Endodermal cell (in vitro differentiated cells): Measurements from ENCODE around the gene CLHC1. TPM values are rescaled to one million over a fixed set of nuclear protein-coding genes. Genes with fewer than 3 reads are reported as not detected.

Source experiments
- DNase-seq: peaks from one replicate; pipeline ENCODE4 v3.0.0-alpha.2; 2017
- H3K27ac ChIP-seq: 2 replicates; pipeline ENCODE4 v1.5.1; 2013; ENCODE audit warnings: mild to moderate bottlenecking, low read depth, low read length, moderate library complexity
- H3K27me3 ChIP-seq: 2 replicates; pipeline ENCODE4 v1.6.1; 2013; ENCODE audit warnings: mild to moderate bottlenecking, low read length, moderate library complexity; ENCODE audit not compliant: insufficient read depth, control insufficient read depth, poor library complexity, severe bottlenecking
- H3K36me3 ChIP-seq: 2 replicates; pipeline ENCODE4 v1.7.0; 2013; ENCODE audit warnings: mild to moderate bottlenecking, low read length, moderate library complexity; ENCODE audit not compliant: control insufficient read depth, insufficient read depth
- H3K4me1 ChIP-seq: one replicate; pipeline ENCODE4 v1.7.0; 2013; ENCODE audit warnings: low read length; ENCODE audit not compliant: control insufficient read depth, insufficient read depth
- H3K4me3 ChIP-seq: 2 replicates; pipeline ENCODE4 v1.5.1; 2013; ENCODE audit warnings: mild to moderate bottlenecking, low read length, moderate library complexity
- H3K9ac ChIP-seq: 2 replicates; pipeline ENCODE4 v1.6.1; 2013; ENCODE audit warnings: mild to moderate bottlenecking, low read length, moderate library complexity; ENCODE audit not compliant: poor library complexity, severe bottlenecking; ENCODE audit errors: extremely low read depth
- H3K9me3 ChIP-seq: 2 replicates; pipeline ENCODE4 v1.6.1; 2013; ENCODE audit warnings: mild to moderate bottlenecking, low read length, moderate library complexity; ENCODE audit not compliant: control insufficient read depth
- H3K27ac Mint-ChIP-seq: 2 replicates; pipeline ENCODE4 v1.8.0; 2020; ENCODE audit warnings: mixed read lengths
- H3K27me3 Mint-ChIP-seq: 2 replicates; pipeline ENCODE4 v1.8.0; 2021; ENCODE audit warnings: mild to moderate bottlenecking, mixed read lengths; ENCODE audit not compliant: insufficient read depth
- H3K36me3 Mint-ChIP-seq: 2 replicates; pipeline ENCODE4 v1.8.0; 2020; ENCODE audit warnings: low read depth, mixed read lengths
- H3K4me1 Mint-ChIP-seq: 2 replicates; pipeline ENCODE4 v1.8.0; 2020; ENCODE audit warnings: mixed read lengths
- H3K4me3 Mint-ChIP-seq: 2 replicates; pipeline ENCODE4 v1.8.0; 2020; ENCODE audit warnings: mild to moderate bottlenecking, moderate library complexity, mixed read lengths
- H3K9me3 Mint-ChIP-seq: 2 replicates; pipeline ENCODE4 v1.8.0; 2020; ENCODE audit warnings: mild to moderate bottlenecking, mixed read lengths
- WGBS, 2 experiments: methylation state at CpG; one replicate each; pipeline versions ENCODE4 v1.1.5 to v1.1.7; 2013; ENCODE audit warnings: missing lambda C conversion rate in 2 of 2, mixed read lengths in 1 of 2; ENCODE audit not compliant: insufficient coverage in 1 of 2, insufficient read length in 1 of 2; 5-methylcytosine and 5-hydroxymethylcytosine counted together
- total RNA-seq, 2 donors: library from RNA; stranded (reverse); fragmentation: NEBNext Ultra II Directional in 1 of 2; extraction: Animal tissue kit (Norgen Biotek cat#: 25700) in 1 of 2; gene quantifications; 2 replicates in 1 of 2; 3 replicates in 1 of 2; pipeline ENCODE4 v1.2.1, GENCODE V29; 2021
- TF ChIP-seq, protein P1 (sequence below): fragments of 200-600 bp; sonication (generic); conservative IDR thresholded peaks from 2 replicates; pipeline ENCODE4 v1.5.0; 2021; ENCODE audit warnings: antibody characterized with exemption, mild to moderate bottlenecking

CLHC1 gene
- total RNA-seq, 2 donors from 2014 or later, result 15.4 to 17.9 TPM

DNA sequence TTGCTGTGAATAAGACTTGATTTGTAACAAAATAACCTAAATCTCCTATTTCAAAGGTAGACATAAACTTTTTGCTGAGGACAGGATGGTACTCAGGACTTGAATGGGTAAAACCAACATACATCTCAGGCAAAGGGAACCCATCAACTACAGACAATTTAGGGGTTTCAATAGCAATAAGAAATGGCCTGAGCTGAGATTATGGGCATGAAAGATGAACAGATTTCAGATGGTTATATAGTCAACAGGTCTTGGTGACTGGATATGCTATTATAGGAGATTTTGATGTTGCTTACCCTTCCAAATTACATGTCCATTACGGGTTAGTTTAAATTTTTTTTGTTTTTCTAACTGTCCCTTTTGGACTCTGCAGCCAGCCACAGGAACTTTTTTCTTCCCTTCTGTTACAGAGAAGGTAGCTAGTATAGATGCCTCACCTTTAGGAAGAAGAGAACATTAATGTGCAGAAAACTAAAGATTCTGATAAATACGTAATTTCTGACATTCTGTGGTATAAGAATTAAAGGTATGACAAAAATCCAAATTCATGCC lies 5.0 kb upstream of the CLHC1 start:
- H3K27ac Mint-ChIP-seq, result no peak overlapping the region
- no peaks in the 10 kb centered on the region for H3K27me3 ChIP-seq
- H3K9me3 Mint-ChIP-seq, result no peaks in the 10 kb centered on the region
- H3K36me3 Mint-ChIP-seq, result peaks cover 50% of the 10 kb centered on the region
- H3K4me3 ChIP-seq, result no peak overlapping the region
- peaks cover 51% of the 10 kb centered on the region for H3K36me3 ChIP-seq
- H3K27me3 Mint-ChIP-seq, result no peaks in the 10 kb centered on the region
- 93% methylated on average over 2 of the region's 2 CpGs; no CpG with 5 or more reads in 1 of the 2 experiments for WGBS, 2 experiments
- no peaks in the 10 kb centered on the region for H3K9me3 ChIP-seq
- DNase-seq, result no peak
- H3K9ac ChIP-seq, result no peak overlapping the region
- H3K27ac ChIP-seq, result no peak overlapping the region
- H3K4me1 ChIP-seq, result peaks cover 2% of the 10 kb centered on the region
- TF ChIP-seq, protein P1, sequence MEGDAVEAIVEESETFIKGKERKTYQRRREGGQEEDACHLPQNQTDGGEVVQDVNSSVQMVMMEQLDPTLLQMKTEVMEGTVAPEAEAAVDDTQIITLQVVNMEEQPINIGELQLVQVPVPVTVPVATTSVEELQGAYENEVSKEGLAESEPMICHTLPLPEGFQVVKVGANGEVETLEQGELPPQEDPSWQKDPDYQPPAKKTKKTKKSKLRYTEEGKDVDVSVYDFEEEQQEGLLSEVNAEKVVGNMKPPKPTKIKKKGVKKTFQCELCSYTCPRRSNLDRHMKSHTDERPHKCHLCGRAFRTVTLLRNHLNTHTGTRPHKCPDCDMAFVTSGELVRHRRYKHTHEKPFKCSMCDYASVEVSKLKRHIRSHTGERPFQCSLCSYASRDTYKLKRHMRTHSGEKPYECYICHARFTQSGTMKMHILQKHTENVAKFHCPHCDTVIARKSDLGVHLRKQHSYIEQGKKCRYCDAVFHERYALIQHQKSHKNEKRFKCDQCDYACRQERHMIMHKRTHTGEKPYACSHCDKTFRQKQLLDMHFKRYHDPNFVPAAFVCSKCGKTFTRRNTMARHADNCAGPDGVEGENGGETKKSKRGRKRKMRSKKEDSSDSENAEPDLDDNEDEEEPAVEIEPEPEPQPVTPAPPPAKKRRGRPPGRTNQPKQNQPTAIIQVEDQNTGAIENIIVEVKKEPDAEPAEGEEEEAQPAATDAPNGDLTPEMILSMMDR, result no peak
- H3K4me3 Mint-ChIP-seq, result no peak overlapping the region
- H3K4me1 Mint-ChIP-seq, result peaks cover 22% of the 10 kb centered on the region

DNA sequence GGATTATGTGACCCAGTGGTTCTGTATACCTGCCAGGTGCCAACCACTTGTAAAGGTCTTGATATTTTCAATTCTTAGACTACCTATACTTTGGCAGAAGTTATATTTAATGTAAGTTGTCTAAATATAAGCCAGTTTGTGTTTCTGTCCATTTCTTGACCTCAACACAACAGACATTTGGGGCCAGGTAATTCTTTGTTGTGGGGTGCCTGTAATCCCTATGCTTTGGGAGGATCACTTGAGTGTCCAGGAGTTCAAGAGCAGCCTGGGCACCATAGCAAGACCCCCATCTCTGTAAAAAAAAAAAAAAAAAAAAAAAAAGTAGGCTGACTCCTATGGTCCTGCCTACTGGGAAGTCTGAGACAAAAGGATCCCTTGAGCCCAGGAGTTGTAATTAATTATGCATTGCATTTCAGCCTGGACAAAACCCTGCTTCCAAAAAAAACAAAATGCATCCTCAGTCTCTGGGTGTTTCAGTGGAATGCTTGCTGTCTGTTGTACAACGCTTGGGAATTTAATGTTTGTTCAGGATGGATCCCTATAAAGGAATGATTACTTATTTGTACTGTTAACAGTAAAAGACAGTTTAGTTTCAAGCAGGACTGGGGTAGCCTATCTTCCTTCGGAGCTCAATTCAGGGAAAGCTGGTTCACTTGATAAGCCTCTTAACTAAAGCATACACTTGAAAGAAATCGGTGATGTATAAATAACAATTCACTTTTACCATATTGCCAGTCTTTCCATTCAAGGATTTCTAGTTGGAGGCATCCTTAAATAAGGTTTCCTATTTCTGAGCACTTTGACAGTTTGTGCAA lies 3.8 kb upstream of the CLHC1 start:
- 95 to 100% methylated on average over 2 to 3 of the region's 3 CpGs for WGBS, 2 experiments
- TF ChIP-seq, protein P1, result no peak
- Histone ChIP-seq H3K4me1 (peaks cover 2% of the 10 kb centered on the region), H3K36me3 (peaks cover 49% of the 10 kb centered on the region), H3K27ac (no peak overlapping the region), H3K27me3 (no peaks in the 10 kb centered on the region), H3K9me3 (no peaks in the 10 kb centered on the region), H3K9ac (no peak overlapping the region), H3K4me3 (peak overlapping the region; percentile 99)
- Mint-ChIP-seq H3K27me3 (no peaks in the 10 kb centered on the region), H3K27ac (peak overlapping the region; percentile 66), H3K4me3 (peak overlapping the region; percentile 96), H3K4me1 (peaks cover 22% of the 10 kb centered on the region), H3K36me3 (peaks cover 50% of the 10 kb centered on the region), H3K9me3 (no peaks in the 10 kb centered on the region)
- no peak for DNase-seq

DNA sequence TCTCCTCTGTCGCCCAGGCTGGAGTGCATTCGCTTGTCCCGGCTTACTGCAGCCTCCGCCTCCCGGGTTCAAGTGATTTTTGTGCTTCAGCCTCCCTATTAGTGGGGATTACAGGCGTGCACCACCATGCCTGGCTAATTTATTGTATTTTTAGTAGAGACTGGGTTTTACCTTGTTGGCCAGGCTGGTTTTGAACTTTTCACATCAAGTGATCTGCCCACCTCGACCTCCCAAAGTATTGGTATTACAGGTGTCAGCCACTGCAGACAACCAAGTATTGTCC lies 1.5 kb upstream of the CLHC1 start:
- Mint-ChIP-seq H3K27ac (peak overlapping the region; percentile 98), H3K36me3 (peaks cover 53% of the 10 kb centered on the region), H3K4me1 (peaks cover 22% of the 10 kb centered on the region), H3K9me3 (no peaks in the 10 kb centered on the region), H3K27me3 (no peaks in the 10 kb centered on the region), H3K4me3 (peak overlapping the region; percentile 96)
- Histone ChIP-seq H3K4me1 (peaks cover 2% of the 10 kb centered on the region), H3K4me3 (peak overlapping the region; percentile 99), H3K9me3 (no peaks in the 10 kb centered on the region), H3K36me3 (peaks cover 44% of the 10 kb centered on the region), H3K27ac (no peak overlapping the region), H3K27me3 (no peaks in the 10 kb centered on the region), H3K9ac (peak overlapping the region; percentile 98)
- TF ChIP-seq, protein P1, result no peak
- WGBS, 2 experiments, result 60 to 66% methylated on average over 1 to 7 of the region's 7 CpGs
- DNase-seq, result no peak
